ENCODE results near the gene SH3BP2. TPM values are rescaled to one million over a fixed set of nuclear protein-coding genes. Genes with fewer than 3 reads are reported as not detected.

SH3BP2 gene
- total RNA-seq, 1 experiment from 2014 or later: 52.8 TPM

GRCh38 chr4:2827874-2828751 is 35.2 kb downstream of the SH3BP2 start:
- H3K36me3 ChIP-seq (ENCODE audit: control insufficient read depth in 1 of 2, insufficient read depth in 2 of 2, low read length in 2 of 2): peaks cover 32% of the 10 kb centered on the region in 2 experiments; a peak in 3 of 4 replicates
- CTCF ChIA-PET: no interaction called here

More at GRCh38 chr4:2827874-2828751, 35.2 kb downstream of the SH3BP2 start:
- DNase-seq (ENCODE audit: low read depth, low spot score): no peak
- Histone ChIP-seq H3K9me2 (ENCODE audit: insufficient read depth) (no peaks in the 10 kb centered on the region), H3K27ac (ENCODE audit: low read depth, low read length) (no peak overlapping the region), H3K4me1 (ENCODE audit: control insufficient read depth in 1 of 2, insufficient read depth in 2 of 2, low read length in 2 of 2) (no peaks in the 10 kb centered on the region), H2AFZ (ENCODE audit: low read depth, low read length, poor library complexity, severe bottlenecking) (no peak overlapping the region), H3K9me3 (ENCODE audit: control insufficient read depth in 1 of 2, insufficient read depth in 1 of 2, low read depth in 1 of 2, low read length in 2 of 2) (no peaks in the 10 kb centered on the region), H4K20me1 (ENCODE audit: insufficient read depth) (no peaks in the 10 kb centered on the region), H3K27me3 (ENCODE audit: insufficient read depth, low read length) (no peaks in the 10 kb centered on the region), H3K4me3 (replicated peaks in 1 of 2; ENCODE audit: low read depth in 1 of 2, low read length in 2 of 2) (no peak overlapping the region), H3K79me2 (ENCODE audit: insufficient read depth, low read length) (no peaks in the 10 kb centered on the region), H3K9ac (ENCODE audit: low read length) (no peak overlapping the region), H3K4me2 (ENCODE audit: low read length) (no peak overlapping the region)
- POLR2A ChIA-PET: no interaction called here
- no TSS peak for BruUV-seq (replicated peaks)
- TF ChIP-seq POLR2A (IDR thresholded peaks at IDR 0.05; ENCODE audit: borderline replicate concordance, extremely low read depth, insufficient read depth, insufficient read length): no peak
- no peak for TF ChIP-seq JUND (IDR thresholded peaks at IDR 0.05)
- TF ChIP-seq YY1 (IDR thresholded peaks at IDR 0.05; ENCODE audit: extremely low read depth, insufficient replicate concordance, low read depth, low read length): no peak
- TF ChIP-seq RAD21 (IDR thresholded peaks at IDR 0.05; ENCODE audit: low read depth): no peak
- no peak for TF ChIP-seq EZH2 (IDR thresholded peaks at IDR 0.05)
- no peak for TF ChIP-seq TCF7L2 (IDR thresholded peaks at IDR 0.05; ENCODE audit: borderline replicate concordance, extremely low read depth, insufficient read depth, insufficient read length)
- no peak for TF ChIP-seq ELF1 (IDR thresholded peaks at IDR 0.05; ENCODE audit: borderline replicate concordance, low read depth)
- TF ChIP-seq SP1 (IDR thresholded peaks at IDR 0.05; ENCODE audit: low read depth): no peak
- TF ChIP-seq CTCF (IDR thresholded peaks at IDR 0.05 in 2 of 3, conservative IDR thresholded peaks at IDR 0.05 in 1 of 3; ENCODE audit: borderline replicate concordance in 1 of 3, insufficient read depth in 1 of 3, low read depth in 2 of 3, low read length in 2 of 3): no peak
- TF ChIP-seq EGR1 (IDR thresholded peaks at IDR 0.05; ENCODE audit: low read depth): no peak
- no peak for TF ChIP-seq ZFX (IDR thresholded peaks at IDR 0.05)
- TF ChIP-seq SRF (IDR thresholded peaks at IDR 0.05; ENCODE audit: low read depth): no peak
- no peak for TF ChIP-seq POLR2AphosphoS5 (IDR thresholded peaks at IDR 0.05; ENCODE audit: low read depth, low read length)
- no peak for TF ChIP-seq REST (IDR thresholded peaks at IDR 0.05; ENCODE audit: low read depth)
- TF ChIP-seq CBX3 (IDR thresholded peaks at IDR 0.05; ENCODE audit: low read depth): no peak
- TF ChIP-seq CEBPB (IDR thresholded peaks at IDR 0.05; ENCODE audit: low read depth): no peak
- TF ChIP-seq SIN3A (IDR thresholded peaks at IDR 0.05; ENCODE audit: low read depth): no peak
- no peak for ATAC-seq
- intact Hi-C loops (cut with micrococcal nuclease): no loop called here
- RAD21 ChIA-PET (ENCODE audit: low non-redundant PET in 1 of 2, low total read pairs in 2 of 2, uncharacterized antibody in 2 of 2, unreplicated experiment in 2 of 2): no interaction called here
